Calu3 (cell line): Measurements from ENCODE around the gene LENG1. TPM values are rescaled to one million over a fixed set of nuclear protein-coding genes. Genes with fewer than 3 reads are reported as not detected.

Source experiments
- BruUV-seq: library from RNA; stranded (reverse); fragments of 400-500 nt; replicated peaks from 2 replicates; lab custom pipeline; 2021; lab: Mats Ljungman, UMichigan
- CTCF ChIA-PET: fragments of 300-600 bp; sonication (Branson Sonifier 250); formaldehyde crosslinking; loops from one replicate; lab custom pipeline; 2022; ENCODE audit warnings: antibody characterized with exemption; lab: Charles Lee
- DNase-seq: peaks from one replicate; pipeline ENCODE4 v3.0.0; 2022
- H3K27ac Mint-ChIP-seq: one replicate; pipeline ENCODE4 v1.8.0; 2022; ENCODE audit warnings: mixed read lengths; ENCODE audit not compliant: unreplicated experiment
- H3K27me3 Mint-ChIP-seq: one replicate; pipeline ENCODE4 v1.8.0; 2022; ENCODE audit warnings: mixed read lengths; ENCODE audit not compliant: unreplicated experiment
- H3K36me3 Mint-ChIP-seq: one replicate; pipeline ENCODE4 v1.8.0; 2022; ENCODE audit warnings: mild to moderate bottlenecking, moderate library complexity, mixed read lengths; ENCODE audit not compliant: insufficient read depth, unreplicated experiment
- H3K4me1 Mint-ChIP-seq: one replicate; pipeline ENCODE4 v1.8.0; 2022; ENCODE audit warnings: mild to moderate bottlenecking, low read depth, mixed read lengths; ENCODE audit not compliant: unreplicated experiment
- H3K4me3 Mint-ChIP-seq: one replicate; pipeline ENCODE4 v1.8.0; 2022; ENCODE audit warnings: mild to moderate bottlenecking, low read depth, moderate library complexity, mixed read lengths; ENCODE audit not compliant: unreplicated experiment
- H3K9me3 Mint-ChIP-seq: one replicate; pipeline ENCODE4 v1.8.0; 2022; ENCODE audit warnings: low read depth, mixed read lengths; ENCODE audit not compliant: unreplicated experiment
- intact Hi-C: fragments of 100-400 bp; cut with micrococcal nuclease; formaldehyde crosslinking; loops from one replicate; pipeline ENCODE4 v1.10.0; 2022; ENCODE audit not compliant: unreplicated experiment
- total RNA-seq: library from RNA; stranded (reverse); gene quantifications from 2 replicates; pipeline ENCODE4 v1.2.3, GENCODE V29; 2022
- TF ChIP-seq, protein P1 (sequence below): fragments of 200-600 bp; IDR thresholded peaks from one replicate; pipeline ENCODE4 v1.8.0; 2022; ENCODE audit warnings: antibody characterized with exemption; ENCODE audit not compliant: unreplicated experiment

LENG1 gene
- total RNA-seq, 1 experiment from 2014 or later, result 10.7 TPM

DNA sequence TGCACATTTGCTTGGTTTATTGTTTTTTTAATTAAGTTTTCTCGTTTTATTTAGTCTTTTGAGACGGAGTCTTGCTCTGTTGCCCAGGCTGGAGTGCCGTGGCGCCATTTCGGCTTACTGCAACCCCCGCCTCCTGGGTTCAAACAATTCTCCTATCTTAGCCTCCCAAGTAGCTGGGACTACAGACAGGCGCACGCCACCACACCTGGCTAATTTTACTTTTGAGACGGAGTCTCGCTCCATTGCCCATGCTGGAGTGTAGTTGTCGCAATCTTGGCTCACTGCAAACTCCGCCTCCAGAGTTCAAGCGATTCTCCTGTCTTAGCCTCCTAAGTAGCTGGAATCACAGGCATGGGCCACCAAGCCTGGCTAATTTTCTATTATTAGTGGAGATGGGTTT is 42.5 kb upstream of the LENG1 start:
- no peaks in the 10 kb centered on the region for H3K9me3 Mint-ChIP-seq
- no TSS peak for BruUV-seq
- H3K4me3 Mint-ChIP-seq, result peak overlapping the region; percentile 75
- intact Hi-C loops, result loop anchor here (1.0 kb wide), 1 partner anchor 8 kb away; no protein-coding TSS in a partner anchor
- DNase-seq, result no peak
- CTCF ChIA-PET, result interaction anchor here (3.8 kb wide), 1 partner anchor 8 kb away, joined by 14 read pairs; no protein-coding TSS in a partner anchor
- TF ChIP-seq, protein P1, sequence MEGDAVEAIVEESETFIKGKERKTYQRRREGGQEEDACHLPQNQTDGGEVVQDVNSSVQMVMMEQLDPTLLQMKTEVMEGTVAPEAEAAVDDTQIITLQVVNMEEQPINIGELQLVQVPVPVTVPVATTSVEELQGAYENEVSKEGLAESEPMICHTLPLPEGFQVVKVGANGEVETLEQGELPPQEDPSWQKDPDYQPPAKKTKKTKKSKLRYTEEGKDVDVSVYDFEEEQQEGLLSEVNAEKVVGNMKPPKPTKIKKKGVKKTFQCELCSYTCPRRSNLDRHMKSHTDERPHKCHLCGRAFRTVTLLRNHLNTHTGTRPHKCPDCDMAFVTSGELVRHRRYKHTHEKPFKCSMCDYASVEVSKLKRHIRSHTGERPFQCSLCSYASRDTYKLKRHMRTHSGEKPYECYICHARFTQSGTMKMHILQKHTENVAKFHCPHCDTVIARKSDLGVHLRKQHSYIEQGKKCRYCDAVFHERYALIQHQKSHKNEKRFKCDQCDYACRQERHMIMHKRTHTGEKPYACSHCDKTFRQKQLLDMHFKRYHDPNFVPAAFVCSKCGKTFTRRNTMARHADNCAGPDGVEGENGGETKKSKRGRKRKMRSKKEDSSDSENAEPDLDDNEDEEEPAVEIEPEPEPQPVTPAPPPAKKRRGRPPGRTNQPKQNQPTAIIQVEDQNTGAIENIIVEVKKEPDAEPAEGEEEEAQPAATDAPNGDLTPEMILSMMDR, result no peak
- peak overlapping the region; percentile 97 for H3K27ac Mint-ChIP-seq
- H3K27me3 Mint-ChIP-seq, result no peaks in the 10 kb centered on the region
- H3K36me3 Mint-ChIP-seq, result peaks cover 86% of the 10 kb centered on the region
- H3K4me1 Mint-ChIP-seq, result peaks cover 40% of the 10 kb centered on the region

DNA sequence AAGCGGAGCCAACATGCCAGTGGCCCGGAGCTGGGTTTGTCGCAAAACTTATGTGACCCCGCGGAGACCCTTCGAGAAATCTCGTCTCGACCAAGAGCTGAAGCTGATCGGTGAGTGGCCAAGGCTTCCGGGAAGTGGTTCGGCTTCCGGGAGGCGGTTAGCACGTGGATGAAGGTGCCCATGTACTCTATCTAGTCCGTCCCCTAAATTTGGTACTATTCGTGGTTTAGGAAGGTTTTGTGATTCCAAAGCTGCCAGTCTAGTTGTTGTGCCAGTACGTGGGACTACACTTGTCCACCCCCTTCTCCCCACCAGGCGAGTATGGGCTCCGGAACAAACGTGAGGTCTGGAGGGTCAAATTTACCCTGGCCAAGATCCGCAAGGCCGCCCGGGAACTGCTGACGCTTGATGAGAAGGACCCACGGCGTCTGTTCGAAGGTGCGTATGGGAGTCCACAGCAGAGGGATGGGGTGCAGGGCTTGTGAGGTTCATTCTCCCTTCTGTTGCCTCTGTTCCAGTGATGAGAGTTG is 41.7 kb upstream of the LENG1 start:
- peaks cover 40% of the 10 kb centered on the region for H3K4me1 Mint-ChIP-seq
- intact Hi-C loops, result loop anchor here (1.0 kb wide), 1 partner anchor 9 kb away; no protein-coding TSS in a partner anchor
- peak overlapping the region; percentile 97 for H3K27ac Mint-ChIP-seq
- CTCF ChIA-PET, result interaction anchor here (0.6 to 3.8 kb wide), 4 partner anchors 9 to 1915 kb away, joined by 4 to 15 read pairs (median 10); partner anchors contain the start of genes MBOAT7 and TMC4
- no peaks in the 10 kb centered on the region for H3K9me3 Mint-ChIP-seq
- no peaks in the 10 kb centered on the region for H3K27me3 Mint-ChIP-seq
- peaks cover 80% of the 10 kb centered on the region for H3K36me3 Mint-ChIP-seq
- TF ChIP-seq, protein P1, result no peak
- TSS peak; percentile 54 for BruUV-seq
- no peak for DNase-seq
- peak overlapping the region; percentile 75 for H3K4me3 Mint-ChIP-seq

DNA sequence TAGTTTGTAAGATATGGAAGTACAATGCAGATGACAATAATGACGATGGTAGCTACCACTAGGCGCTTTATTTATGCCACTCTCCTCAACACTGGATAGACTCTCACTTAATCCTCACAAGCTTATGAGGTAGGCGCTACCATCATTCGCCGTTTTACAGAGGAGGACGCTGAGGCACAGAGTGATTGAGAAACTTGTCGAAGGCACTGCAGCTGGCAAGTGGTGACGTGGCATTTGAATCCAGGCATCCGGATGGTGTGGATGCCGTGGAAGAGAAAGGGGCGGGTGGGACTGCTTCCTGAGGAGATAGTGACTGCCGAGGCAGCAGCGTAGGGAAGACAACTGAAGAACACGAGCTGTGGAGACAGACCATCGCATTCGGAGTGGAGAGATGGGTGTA is 39.9 kb upstream of the LENG1 start:
- DNase-seq, result no peak
- BruUV-seq, result no TSS peak
- no peaks in the 10 kb centered on the region for H3K27me3 Mint-ChIP-seq
- CTCF ChIA-PET, result interaction anchor here (0.7 to 3.8 kb wide), 5 partner anchors 10 to 100 kb away, joined by 3 to 15 read pairs (median 6); partner anchors contain the start of genes MBOAT7 and TMC4
- TF ChIP-seq, protein P1, result no peak
- H3K36me3 Mint-ChIP-seq, result peaks cover 76% of the 10 kb centered on the region
- H3K4me1 Mint-ChIP-seq, result peaks cover 29% of the 10 kb centered on the region
- H3K9me3 Mint-ChIP-seq, result no peaks in the 10 kb centered on the region
- peak overlapping the region; percentile 75 for H3K4me3 Mint-ChIP-seq
- intact Hi-C loops, result no loop called here
- H3K27ac Mint-ChIP-seq, result peak overlapping the region; percentile 97

DNA sequence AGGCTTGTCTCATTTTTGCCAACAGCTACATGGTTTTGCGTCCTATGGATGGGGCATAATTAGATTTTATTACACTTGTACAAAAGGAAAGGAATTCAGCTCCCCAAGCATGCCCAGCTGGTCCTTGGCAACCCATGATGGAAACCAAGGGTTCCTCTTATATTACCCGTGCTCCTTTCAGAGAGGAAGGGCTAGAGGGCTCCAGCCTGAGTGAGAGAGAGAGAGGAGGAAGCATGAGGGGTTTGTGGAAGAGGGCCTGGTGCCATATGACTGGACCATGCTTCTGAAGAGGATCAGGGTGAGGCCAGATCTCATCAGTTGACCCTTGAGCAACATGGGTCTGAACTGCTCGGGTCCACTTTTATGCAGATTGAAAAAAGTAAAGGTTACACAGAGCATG is 37.6 kb upstream of the LENG1 start:
- Mint-ChIP-seq H3K4me3 (no peak overlapping the region), H3K9me3 (no peaks in the 10 kb centered on the region), H3K36me3 (peaks cover 72% of the 10 kb centered on the region), H3K4me1 (peaks cover 11% of the 10 kb centered on the region), H3K27ac (no peak overlapping the region), H3K27me3 (no peaks in the 10 kb centered on the region)
- DNase-seq, result no peak
- intact Hi-C loops, result no loop called here
- CTCF ChIA-PET, result no interaction called here
- no TSS peak for BruUV-seq
- TF ChIP-seq, protein P1, result no peak
